CD14-positive monocyte (primary cell): ENCODE results near the gene ARG1. TPM values are rescaled to one million over a fixed set of nuclear protein-coding genes. Genes with fewer than 3 reads are reported as not detected.

ENCODE experiments used
- DNase-seq, 3 donors: peaks; one replicate each; pipeline ENCODE4 v3.0.0-alpha.2; 2011 to 2022
- H2AFZ ChIP-seq: 2 replicates; pipeline ENCODE4 v1.6.0; 2012; ENCODE audit warnings: mild to moderate bottlenecking, low read depth, low read length, inconsistent platforms; ENCODE audit not compliant: insufficient read depth, poor library complexity, severe bottlenecking
- H3K27ac ChIP-seq, 2 donors: 1 replicate in 1 of 2; 2 replicates in 1 of 2; pipeline ENCODE4 v1.5.1; 2012 to 2013; ENCODE audit warnings: low read length in 2 of 2, control low read depth in 1 of 2, inconsistent platforms in 1 of 2, low read depth in 1 of 2, mild to moderate bottlenecking in 1 of 2
- H3K27me3 ChIP-seq, 2 donors: one replicate each; pipeline versions ENCODE4 v1.6.0 to v1.6.1; 2011 to 2013; ENCODE audit warnings: low read length in 2 of 2; ENCODE audit not compliant: control insufficient read depth in 2 of 2, insufficient read depth in 2 of 2
- H3K36me3 ChIP-seq, 2 donors: replicated peaks in 1 of 2; 1 replicate in 1 of 2; 2 replicates in 1 of 2; pipeline versions ENCODE4 v1.5.1 to v1.6.1; 2012 to 2013; ENCODE audit warnings: low read length in 2 of 2, control low read depth in 1 of 2, inconsistent platforms in 1 of 2, mild to moderate bottlenecking in 1 of 2; ENCODE audit not compliant: insufficient read depth in 2 of 2, control insufficient read depth in 1 of 2
- H3K4me1 ChIP-seq, 2 donors: 1 replicate in 1 of 2; 2 replicates in 1 of 2; pipeline versions ENCODE4 v1.5.1 to v1.6.1; 2012 to 2013; ENCODE audit warnings: low read length in 2 of 2, control low read depth in 1 of 2, inconsistent platforms in 1 of 2, mild to moderate bottlenecking in 1 of 2, moderate library complexity in 1 of 2; ENCODE audit not compliant: insufficient read depth in 2 of 2, control insufficient read depth in 1 of 2
- H3K4me2 ChIP-seq: replicated peaks from 2 replicates; pipeline ENCODE3; 2012; ENCODE audit warnings: low read length, moderate library complexity, mild to moderate bottlenecking; ENCODE audit not compliant: poor library complexity, severe bottlenecking; ENCODE audit errors: extremely low read depth
- H3K4me3 ChIP-seq, 3 experiments: fragments of 200-600 bp in 1 of 3; sonication (generic) in 1 of 3; replicated peaks in 1 of 3; 1 replicate in 2 of 3; 2 replicates in 1 of 3; pipeline ENCODE4 v1.5.1; 2011 to 2013; ENCODE audit warnings: low read length in 3 of 3, mild to moderate bottlenecking in 3 of 3, control low read depth in 2 of 3, low read depth in 2 of 3, inconsistent platforms in 1 of 3, moderate library complexity in 1 of 3
- H3K79me2 ChIP-seq: 2 replicates; pipeline ENCODE4 v1.6.0; 2012; ENCODE audit warnings: mild to moderate bottlenecking, control low read depth, inconsistent platforms, low read length, moderate library complexity; ENCODE audit not compliant: insufficient read depth
- H3K9ac ChIP-seq: 2 replicates; pipeline ENCODE4 v1.6.0; 2017; ENCODE audit warnings: low read length, mild to moderate bottlenecking; ENCODE audit not compliant: insufficient read depth, poor library complexity, severe bottlenecking
- H3K9me3 ChIP-seq, 2 donors: replicated peaks in 1 of 2; 1 replicate in 1 of 2; 2 replicates in 1 of 2; pipeline versions ENCODE4 v1.5.1 to v1.6.1; 2012 to 2013; ENCODE audit warnings: low read length in 2 of 2, control low read depth in 1 of 2; ENCODE audit not compliant: control insufficient read depth in 1 of 2, insufficient read depth in 1 of 2
- H4K20me1 ChIP-seq: 2 replicates; pipeline ENCODE4 v1.6.0; 2012; ENCODE audit warnings: mild to moderate bottlenecking, low read length, control low read depth, moderate library complexity; ENCODE audit not compliant: insufficient read depth
- H3K27ac Mint-ChIP-seq, 7 donors: one replicate each; pipeline ENCODE4 v1.8.0; 2020; ENCODE audit warnings: mild to moderate bottlenecking in 7 of 7, mixed read lengths in 7 of 7, moderate library complexity in 6 of 7, inconsistent platforms in 2 of 7
- H3K27me3 Mint-ChIP-seq, 3 donors: one replicate each; pipeline ENCODE4 v1.8.0; 2021 to 2022; ENCODE audit warnings: low read depth in 3 of 3, mild to moderate bottlenecking in 3 of 3, mixed read lengths in 3 of 3, moderate library complexity in 3 of 3, inconsistent platforms in 1 of 3
- H3K36me3 Mint-ChIP-seq, 2 donors: one replicate each; pipeline ENCODE4 v1.8.0; 2020; ENCODE audit warnings: mixed read lengths in 2 of 2, inconsistent platforms in 1 of 2, mild to moderate bottlenecking in 1 of 2
- H3K4me1 Mint-ChIP-seq: one replicate; pipeline ENCODE4 v1.8.0; 2020; ENCODE audit warnings: mild to moderate bottlenecking, mixed read lengths
- H3K4me3 Mint-ChIP-seq, 2 donors: one replicate each; pipeline ENCODE4 v1.8.0; 2020; ENCODE audit warnings: mild to moderate bottlenecking in 2 of 2, mixed read lengths in 2 of 2, moderate library complexity in 1 of 2
- H3K9me3 Mint-ChIP-seq, 7 donors: one replicate each; pipeline ENCODE4 v1.8.0; 2020 to 2022; ENCODE audit warnings: mixed read lengths in 7 of 7, mild to moderate bottlenecking in 6 of 7, moderate library complexity in 6 of 7, inconsistent platforms in 2 of 7
- WGBS: methylation state at CpG from one replicate; pipeline ENCODE4 v1.1.5; 2013; ENCODE audit warnings: missing lambda C conversion rate; ENCODE audit not compliant: insufficient coverage; 5-methylcytosine and 5-hydroxymethylcytosine counted together
- intact Hi-C, 2 donors: fragments of 100-400 bp; cut with micrococcal nuclease; formaldehyde crosslinking; loops; one replicate each; pipeline versions ENCODE4 v1.15.0 to v1.15.1; 2023
- polyA plus RNA-seq, 3 donors: library from polyadenylated mRNA; depleted of rRNA in 1 of 3; unstranded in 2 of 3; stranded (reverse) in 1 of 3; fragments of 300-500 nt in 2 of 3; fragments of >200 nt in 1 of 3; fragmentation: Illumina TruSeq in 2 of 3; gene quantifications; 1 replicate in 2 of 3; 2 replicates in 1 of 3; pipeline ENCODE4 v1.2.3, GENCODE V29; 2012 to 2021
- TF ChIP-seq, protein P1 (sequence below): fragments of 200-600 bp; IDR thresholded peaks from one replicate; pipeline ENCODE4 v1.8.0; 2022; ENCODE audit warnings: antibody characterized with exemption, mild to moderate bottlenecking

The ARG1 gene
- polyA plus RNA-seq, 3 donors: not detected

- Mint-ChIP-seq H3K27me3 (peaks cover 1 to 7% (median 2%) of the 10 kb centered on the region in 3 donors), H3K36me3 (no peaks in the 10 kb centered on the region), H3K4me1 (peaks cover 13% of the 10 kb centered on the region), H3K9me3 (peaks cover 0 to 2% (median 0%) of the 10 kb centered on the region in 7 donors), H3K4me3 (no peak overlapping the region), H3K27ac (no peak overlapping the region)
- Histone ChIP-seq H4K20me1 (no peaks in the 10 kb centered on the region), H3K9me3 (no peaks in the 10 kb centered on the region), H3K4me3 (no peak overlapping the region), H3K27me3 (no peaks in the 10 kb centered on the region), H3K27ac (no peak overlapping the region), H2AFZ (peak overlapping the region; percentile 14), H3K9ac (no peak overlapping the region), H3K79me2 (peaks cover 13% of the 10 kb centered on the region), H3K36me3 (no peaks in the 10 kb centered on the region), H3K4me1 (peaks cover 10 to 16% of the 10 kb centered on the region in 2 donors), H3K4me2 (no peak overlapping the region)
- no CpG with 5 or more reads among the region's 3 CpGs for whole genome bisulfite sequencing
- TF ChIP-seq, protein P1, sequence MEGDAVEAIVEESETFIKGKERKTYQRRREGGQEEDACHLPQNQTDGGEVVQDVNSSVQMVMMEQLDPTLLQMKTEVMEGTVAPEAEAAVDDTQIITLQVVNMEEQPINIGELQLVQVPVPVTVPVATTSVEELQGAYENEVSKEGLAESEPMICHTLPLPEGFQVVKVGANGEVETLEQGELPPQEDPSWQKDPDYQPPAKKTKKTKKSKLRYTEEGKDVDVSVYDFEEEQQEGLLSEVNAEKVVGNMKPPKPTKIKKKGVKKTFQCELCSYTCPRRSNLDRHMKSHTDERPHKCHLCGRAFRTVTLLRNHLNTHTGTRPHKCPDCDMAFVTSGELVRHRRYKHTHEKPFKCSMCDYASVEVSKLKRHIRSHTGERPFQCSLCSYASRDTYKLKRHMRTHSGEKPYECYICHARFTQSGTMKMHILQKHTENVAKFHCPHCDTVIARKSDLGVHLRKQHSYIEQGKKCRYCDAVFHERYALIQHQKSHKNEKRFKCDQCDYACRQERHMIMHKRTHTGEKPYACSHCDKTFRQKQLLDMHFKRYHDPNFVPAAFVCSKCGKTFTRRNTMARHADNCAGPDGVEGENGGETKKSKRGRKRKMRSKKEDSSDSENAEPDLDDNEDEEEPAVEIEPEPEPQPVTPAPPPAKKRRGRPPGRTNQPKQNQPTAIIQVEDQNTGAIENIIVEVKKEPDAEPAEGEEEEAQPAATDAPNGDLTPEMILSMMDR: no peak
- no peak for DNase-seq
- intact Hi-C loops: no loop called here
Observed at GRCh38 chr6:131631625-131632289, 58.7 kb downstream of the ARG1 start.

Other genes starting within 250 kb of the ARG1 start
- gene MED23, start 55.0 kb downstream of the ARG1 start, polyA plus RNA-seq: 10 to 100 TPM in 1 of 3 donors, 1 to 10 TPM in 2; 4.5 to 21.9 (median 7.9) TPM
- gene ENPP3, start 64.1 kb downstream of the ARG1 start, polyA plus RNA-seq: not detected
- not detected for gene OR2A4, start 128.2 kb downstream of the ARG1 start, polyA plus RNA-seq
- gene CTAGE9, start 137.8 kb downstream of the ARG1 start, polyA plus RNA-seq: not detected
- not detected for gene ENPP1, start 234.8 kb downstream of the ARG1 start, polyA plus RNA-seq